Esophagus squamous epithelium (tissue), 4 donors: Measurements from ENCODE around the gene CNTNAP5.

Experiments
- POLR2A ChIP-seq, 4 donors: fragments of 450-650 bp; IDR thresholded peaks; one replicate each; pipeline ENCODE4 v1.6.1; 2017; ENCODE audit warnings: antibody characterized with exemption in 4 of 4, mild to moderate bottlenecking in 4 of 4, moderate library complexity in 3 of 4
- TF ChIP-seq, protein P1 (sequence below), 6 experiments: fragments of 450-650 bp in 4 of 6; fragments of 200-600 bp in 2 of 6; sonication (generic) in 2 of 6; IDR thresholded peaks; one replicate each; pipeline ENCODE4 v1.5.1; 2016 to 2019; ENCODE audit warnings: antibody characterized with exemption in 6 of 6, mild to moderate bottlenecking in 4 of 6, moderate library complexity in 4 of 6

GRCh38 chr2:124639524-124639923 is 614.4 kb downstream of the CNTNAP5 start:
- TF ChIP-seq, protein P1, sequence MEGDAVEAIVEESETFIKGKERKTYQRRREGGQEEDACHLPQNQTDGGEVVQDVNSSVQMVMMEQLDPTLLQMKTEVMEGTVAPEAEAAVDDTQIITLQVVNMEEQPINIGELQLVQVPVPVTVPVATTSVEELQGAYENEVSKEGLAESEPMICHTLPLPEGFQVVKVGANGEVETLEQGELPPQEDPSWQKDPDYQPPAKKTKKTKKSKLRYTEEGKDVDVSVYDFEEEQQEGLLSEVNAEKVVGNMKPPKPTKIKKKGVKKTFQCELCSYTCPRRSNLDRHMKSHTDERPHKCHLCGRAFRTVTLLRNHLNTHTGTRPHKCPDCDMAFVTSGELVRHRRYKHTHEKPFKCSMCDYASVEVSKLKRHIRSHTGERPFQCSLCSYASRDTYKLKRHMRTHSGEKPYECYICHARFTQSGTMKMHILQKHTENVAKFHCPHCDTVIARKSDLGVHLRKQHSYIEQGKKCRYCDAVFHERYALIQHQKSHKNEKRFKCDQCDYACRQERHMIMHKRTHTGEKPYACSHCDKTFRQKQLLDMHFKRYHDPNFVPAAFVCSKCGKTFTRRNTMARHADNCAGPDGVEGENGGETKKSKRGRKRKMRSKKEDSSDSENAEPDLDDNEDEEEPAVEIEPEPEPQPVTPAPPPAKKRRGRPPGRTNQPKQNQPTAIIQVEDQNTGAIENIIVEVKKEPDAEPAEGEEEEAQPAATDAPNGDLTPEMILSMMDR (IDR thresholded peaks at IDR 0.05): no peak
- TF ChIP-seq POLR2A (IDR thresholded peaks at IDR 0.05): no peak
